Activated T-helper 17 cell treated with anti-CD3 and anti-CD28 coated beads, Interleukin-2, amount 50 U/mL, for 72 hours (primary cell): ENCODE results near the gene TSPAN14. TPM values are rescaled to one million over a fixed set of nuclear protein-coding genes. Genes with fewer than 3 reads are reported as not detected.
"Not testable (repeated sequence)": the region's sequence is repeated elsewhere in the genome, so short reads cannot be mapped to it uniquely, and the experiment has no call there.

Source experiments
- ATAC-seq: fragments of 150-1000 bp; cut with Tn5 transposase; replicated peaks from 2 replicates; pipeline ENCODE4 v1.10.0; 2021; ENCODE audit warnings: mild to moderate bottlenecking, moderate library complexity
- H3K27ac Mint-ChIP-seq: one replicate; pipeline ENCODE4 v1.8.0; 2022; ENCODE audit warnings: mixed read lengths
- H3K27me3 Mint-ChIP-seq: one replicate; pipeline ENCODE4 v1.8.0; 2022; ENCODE audit warnings: mixed read lengths
- H3K36me3 Mint-ChIP-seq: one replicate; pipeline ENCODE4 v1.8.0; 2022; ENCODE audit warnings: low read depth, mild to moderate bottlenecking, mixed read lengths
- H3K4me1 Mint-ChIP-seq: one replicate; pipeline ENCODE4 v1.8.0; 2022; ENCODE audit warnings: mixed read lengths
- H3K4me3 Mint-ChIP-seq: one replicate; pipeline ENCODE4 v1.8.0; 2022; ENCODE audit warnings: mild to moderate bottlenecking, mixed read lengths
- H3K9me3 Mint-ChIP-seq: one replicate; pipeline ENCODE4 v1.8.0; 2022; ENCODE audit warnings: mixed read lengths
- total RNA-seq, 2 donors: library from RNA; stranded (reverse); gene quantifications; one replicate each; pipeline ENCODE4 v1.2.3, GENCODE V29; 2022

TSPAN14 gene
- total RNA-seq, 2 donors from 2014 or later, result 61.9 to 64.5 TPM

DNA sequence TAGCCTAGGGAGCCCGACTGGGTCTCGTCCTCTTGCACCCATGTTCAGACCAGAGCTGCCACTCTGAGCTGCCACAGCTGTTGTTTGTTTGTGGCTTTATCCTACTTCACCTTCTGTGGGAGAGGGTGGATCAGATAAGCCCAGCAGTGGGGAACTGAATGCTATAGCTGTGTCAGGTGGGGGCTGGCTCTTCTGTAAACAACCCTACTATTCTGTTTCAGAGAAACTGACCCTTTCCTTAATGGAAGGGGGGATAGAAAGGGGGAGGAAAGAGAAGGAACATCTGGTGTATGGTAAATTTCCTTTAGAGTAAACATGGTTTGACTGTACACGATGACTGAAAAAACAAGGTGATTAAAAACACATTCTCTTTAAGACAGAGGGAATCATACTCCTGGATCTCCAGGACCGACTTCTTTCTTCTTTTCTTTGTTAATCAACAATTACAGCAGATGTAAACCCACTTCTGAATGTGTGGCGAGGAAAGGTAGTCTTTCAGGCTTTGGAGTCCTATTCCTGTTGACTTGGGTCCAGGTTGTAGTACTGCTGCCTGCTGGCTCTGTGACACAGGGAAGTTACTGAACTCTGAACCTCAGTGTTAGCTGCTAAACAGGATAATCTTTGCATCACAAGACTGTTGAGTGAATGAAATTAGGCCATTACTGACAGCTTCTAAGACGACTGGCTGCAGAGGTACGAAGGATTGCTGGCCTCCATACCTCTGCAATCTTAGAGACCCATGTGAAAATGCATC lies 39.8 kb upstream of the TSPAN14 start:
- no peak for ATAC-seq
- Mint-ChIP-seq H3K4me1 (peaks cover 11% of the 10 kb centered on the region), H3K4me3 (no peak overlapping the region), H3K9me3 (no peaks in the 10 kb centered on the region), H3K27me3 (no peaks in the 10 kb centered on the region), H3K36me3 (no peaks in the 10 kb centered on the region), H3K27ac (no peak overlapping the region)

DNA sequence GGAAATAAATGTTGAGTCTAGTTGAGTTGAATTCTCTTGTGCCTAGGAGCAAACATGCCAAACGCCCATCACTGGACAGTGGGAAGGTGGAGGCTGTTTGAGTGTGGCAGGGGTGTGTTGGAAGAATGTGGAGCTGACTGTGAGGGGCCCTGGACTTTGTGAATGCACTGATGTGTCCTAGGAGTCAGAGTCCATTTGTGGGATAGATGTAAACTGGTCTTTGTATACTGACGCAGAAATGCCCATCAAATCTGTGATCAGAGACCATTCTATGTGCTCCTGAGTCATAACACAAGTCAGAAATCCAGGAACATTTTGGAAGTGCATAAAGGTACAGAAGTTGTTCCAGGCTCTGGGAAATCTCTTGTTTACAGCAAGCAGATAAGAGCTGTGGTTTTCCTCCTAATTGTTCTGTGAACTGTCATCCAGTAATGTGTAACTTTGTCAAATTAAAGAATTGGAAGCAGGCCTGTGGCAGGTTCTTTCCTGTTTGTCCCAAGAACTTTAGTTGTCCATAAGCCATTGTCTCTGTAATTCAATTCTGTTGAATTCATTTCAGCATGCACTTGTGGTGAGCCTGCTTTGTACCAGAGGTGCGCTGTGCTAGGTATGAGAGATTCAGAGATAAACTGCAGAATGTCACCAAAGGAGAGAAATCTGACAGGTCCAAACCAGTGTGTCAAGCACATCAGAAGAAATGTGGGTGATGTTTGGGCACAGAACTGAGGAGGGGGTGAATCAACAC lies 38.2 kb upstream of the TSPAN14 start:
- H3K27ac Mint-ChIP-seq, result no peak overlapping the region
- ATAC-seq, result no peak
- H3K27me3 Mint-ChIP-seq, result no peaks in the 10 kb centered on the region
- no peak overlapping the region for H3K4me3 Mint-ChIP-seq
- no peaks in the 10 kb centered on the region for H3K9me3 Mint-ChIP-seq
- H3K36me3 Mint-ChIP-seq, result no peaks in the 10 kb centered on the region
- H3K4me1 Mint-ChIP-seq, result peaks cover 11% of the 10 kb centered on the region

DNA sequence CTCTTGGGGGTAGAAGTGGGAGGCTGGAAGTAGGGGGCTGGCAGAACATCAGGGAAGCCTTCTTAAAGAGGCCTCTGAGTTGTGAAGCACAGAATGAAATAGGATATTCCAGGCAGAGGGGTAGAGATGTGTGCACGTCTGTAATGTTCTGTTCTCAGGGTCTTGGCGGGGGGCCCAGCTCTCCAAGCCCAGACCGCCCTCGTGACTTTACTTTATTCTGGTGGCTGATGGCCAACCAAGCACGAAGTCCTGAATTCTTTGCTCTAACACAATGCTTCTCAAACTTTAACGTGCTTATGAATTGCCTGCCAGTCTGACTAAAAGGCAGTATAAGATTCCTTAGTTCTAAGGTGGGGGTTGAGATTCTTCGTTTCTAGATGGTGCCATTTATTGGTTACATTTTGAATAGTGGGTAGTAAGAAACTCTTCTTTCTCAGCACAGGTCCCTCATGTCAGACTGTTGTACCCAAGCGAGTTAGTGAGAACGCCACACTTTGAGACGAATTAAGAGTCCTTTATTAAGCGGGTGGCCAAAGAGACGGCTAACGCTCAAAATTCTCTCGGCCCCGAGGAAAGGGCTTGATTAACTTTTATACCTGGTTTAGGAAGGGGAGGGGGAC lies 37.5 kb upstream of the TSPAN14 start:
- Mint-ChIP-seq H3K4me3 (no peak overlapping the region), H3K9me3 (no peaks in the 10 kb centered on the region), H3K27me3 (no peaks in the 10 kb centered on the region), H3K36me3 (no peaks in the 10 kb centered on the region), H3K4me1 (peaks cover 11% of the 10 kb centered on the region), H3K27ac (no peak overlapping the region)
- no peak for ATAC-seq

DNA sequence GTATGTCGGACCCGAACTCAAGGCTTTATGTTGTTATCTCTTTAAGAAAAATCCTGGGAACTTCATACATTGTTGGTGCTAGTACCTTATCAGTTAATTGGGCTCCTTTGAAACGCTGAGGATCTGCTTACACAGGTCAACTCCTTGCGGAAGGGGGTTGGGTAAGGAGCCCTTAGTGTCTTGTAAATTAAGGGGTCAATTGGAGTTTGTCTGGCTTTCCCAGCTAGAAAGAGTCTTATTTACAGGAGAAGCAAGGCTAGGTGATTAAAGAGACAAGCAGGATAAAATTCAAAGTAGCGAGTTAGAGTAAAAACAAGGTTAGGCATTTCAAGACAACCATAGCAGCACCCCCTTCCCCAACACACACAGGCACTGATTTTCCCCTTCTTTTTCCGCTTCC lies 36.9 kb upstream of the TSPAN14 start:
- H3K27me3 Mint-ChIP-seq, H3K4me3 Mint-ChIP-seq, H3K9me3 Mint-ChIP-seq, H3K36me3 Mint-ChIP-seq, ATAC-seq, H3K27ac Mint-ChIP-seq: not testable (repeated sequence)
- H3K4me1 Mint-ChIP-seq, result peaks cover 10% of the 10 kb centered on the region

DNA sequence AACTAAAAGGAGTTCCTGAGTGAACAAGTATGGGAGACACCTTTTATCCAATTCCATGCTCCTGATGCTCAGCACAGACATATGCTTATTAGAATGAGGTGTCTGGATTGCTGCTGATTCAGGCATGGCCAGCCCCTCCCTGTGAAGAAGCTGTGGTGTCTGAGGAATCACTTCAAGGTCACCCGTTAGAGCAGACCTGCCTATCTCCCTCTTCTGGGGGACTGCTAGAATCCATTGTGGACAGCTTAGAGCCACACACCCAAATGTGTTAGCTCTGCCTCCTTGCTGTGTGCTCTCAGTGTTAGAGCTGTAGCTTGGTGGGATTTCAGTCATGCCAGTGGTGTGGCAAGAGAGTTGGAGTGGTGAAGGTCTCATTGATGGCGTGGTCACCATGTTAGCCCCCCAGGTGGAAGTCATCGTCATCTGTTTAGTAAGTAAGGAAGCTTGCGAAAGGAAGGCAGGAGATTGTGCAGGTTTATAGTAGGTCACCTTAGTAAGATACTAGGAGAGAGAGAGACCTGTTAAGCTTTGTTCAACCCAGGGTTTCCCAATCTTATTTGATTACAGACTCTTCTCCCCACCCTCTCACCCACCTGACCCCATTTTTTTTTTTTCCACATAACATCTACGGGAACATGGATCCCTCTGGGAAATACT lies 32.9 kb upstream of the TSPAN14 start:
- Mint-ChIP-seq H3K4me1 (no peaks in the 10 kb centered on the region), H3K27ac (no peak overlapping the region), H3K9me3 (no peaks in the 10 kb centered on the region), H3K36me3 (no peaks in the 10 kb centered on the region), H3K4me3 (no peak overlapping the region), H3K27me3 (no peaks in the 10 kb centered on the region)
- ATAC-seq, result no peak

DNA sequence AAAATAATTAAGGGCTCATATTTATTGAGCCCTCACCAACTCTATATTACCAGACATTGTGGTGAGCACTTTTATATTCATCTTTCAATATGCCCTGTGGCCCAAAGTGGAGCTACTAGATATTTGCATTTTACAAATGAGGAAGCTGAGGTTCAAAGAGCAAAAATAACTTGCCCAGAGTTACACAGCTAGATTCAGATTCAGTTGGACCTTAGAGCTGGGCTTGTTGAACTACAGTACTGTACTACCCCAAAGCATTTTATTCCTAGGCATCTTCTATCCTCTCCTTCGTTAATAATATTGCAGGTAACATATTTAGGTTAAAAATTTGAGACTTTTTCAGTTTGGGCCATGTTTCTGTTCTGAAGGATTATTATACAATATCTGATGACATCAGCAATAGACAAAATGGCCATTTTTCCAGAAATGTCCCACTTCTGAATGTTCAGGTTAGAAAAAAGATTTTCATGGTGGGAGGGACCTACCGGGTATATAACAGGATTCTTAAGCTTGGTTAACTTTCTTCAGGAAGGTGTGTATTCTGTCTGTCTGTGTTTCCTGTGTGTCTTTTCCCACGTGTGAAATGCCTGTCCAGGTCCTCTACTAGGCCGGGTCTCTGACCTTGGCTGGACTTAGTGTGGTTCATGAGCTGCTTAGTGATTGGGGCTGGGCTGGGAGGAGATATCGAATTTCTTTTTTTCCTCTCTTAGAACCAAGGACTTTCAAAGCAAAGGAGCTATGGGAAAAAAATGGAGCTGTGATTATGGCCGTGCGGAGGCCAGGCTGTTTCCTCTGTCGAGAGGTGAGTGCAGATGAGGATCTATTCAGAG lies 32.2 kb upstream of the TSPAN14 start:
- Mint-ChIP-seq H3K4me3 (no peak overlapping the region), H3K27ac (no peak overlapping the region), H3K9me3 (no peaks in the 10 kb centered on the region), H3K27me3 (no peaks in the 10 kb centered on the region), H3K4me1 (no peaks in the 10 kb centered on the region), H3K36me3 (no peaks in the 10 kb centered on the region)
- ATAC-seq, result no peak

DNA sequence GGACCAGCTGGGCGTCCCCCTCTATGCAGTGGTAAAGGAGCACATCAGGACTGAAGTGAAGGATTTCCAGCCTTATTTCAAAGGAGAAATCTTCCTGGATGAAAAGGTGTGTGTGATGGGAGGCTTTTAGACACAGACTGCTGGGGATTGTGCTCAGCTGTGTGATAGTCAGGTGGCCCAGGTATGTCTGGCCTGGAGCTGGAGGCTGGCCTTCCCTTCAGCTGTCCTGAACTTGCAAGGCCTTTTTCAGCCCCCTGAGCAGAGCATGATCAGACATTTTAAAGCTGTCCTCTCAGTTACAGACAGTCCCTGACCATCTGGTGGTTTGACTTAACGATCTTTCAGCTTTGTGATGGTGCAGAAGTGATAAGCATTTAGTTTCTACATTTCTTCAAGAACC lies 28.2 kb upstream of the TSPAN14 start:
- Mint-ChIP-seq H3K36me3 (no peaks in the 10 kb centered on the region), H3K27ac (no peak overlapping the region)

DNA sequence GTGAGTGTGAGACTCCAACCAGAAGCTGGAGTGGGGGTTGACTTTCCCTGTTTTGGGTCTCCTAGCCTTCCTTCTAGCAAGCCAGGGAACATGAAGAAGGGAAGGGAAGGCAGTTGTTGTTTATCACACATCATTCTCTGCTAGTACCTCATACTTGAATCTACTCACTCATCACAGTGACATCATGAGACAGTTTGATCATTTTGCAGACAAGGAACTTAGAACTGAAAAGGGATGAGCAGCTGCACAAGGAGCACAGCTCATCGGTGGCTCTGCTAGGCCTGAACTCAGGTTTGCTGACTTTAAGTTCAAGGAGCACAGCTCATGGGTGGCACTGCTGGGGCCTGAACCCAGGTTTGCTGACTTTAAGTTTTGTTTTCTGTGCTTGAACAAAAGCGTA lies 26.6 kb upstream of the TSPAN14 start:
- H3K27me3 Mint-ChIP-seq, result no peaks in the 10 kb centered on the region
- H3K36me3 Mint-ChIP-seq, result no peaks in the 10 kb centered on the region
- peak overlapping the region; percentile 61 for H3K27ac Mint-ChIP-seq
- H3K4me1 Mint-ChIP-seq, result no peaks in the 10 kb centered on the region
- no peak for ATAC-seq
- H3K4me3 Mint-ChIP-seq, result no peak overlapping the region
- no peaks in the 10 kb centered on the region for H3K9me3 Mint-ChIP-seq

More for the DNA sequence above, 28.2 kb upstream of the TSPAN14 start:
- Mint-ChIP-seq H3K27me3 (no peaks in the 10 kb centered on the region), H3K4me3 (no peak overlapping the region), H3K4me1 (no peaks in the 10 kb centered on the region), H3K9me3 (no peaks in the 10 kb centered on the region)
- no peak for ATAC-seq

DNA sequence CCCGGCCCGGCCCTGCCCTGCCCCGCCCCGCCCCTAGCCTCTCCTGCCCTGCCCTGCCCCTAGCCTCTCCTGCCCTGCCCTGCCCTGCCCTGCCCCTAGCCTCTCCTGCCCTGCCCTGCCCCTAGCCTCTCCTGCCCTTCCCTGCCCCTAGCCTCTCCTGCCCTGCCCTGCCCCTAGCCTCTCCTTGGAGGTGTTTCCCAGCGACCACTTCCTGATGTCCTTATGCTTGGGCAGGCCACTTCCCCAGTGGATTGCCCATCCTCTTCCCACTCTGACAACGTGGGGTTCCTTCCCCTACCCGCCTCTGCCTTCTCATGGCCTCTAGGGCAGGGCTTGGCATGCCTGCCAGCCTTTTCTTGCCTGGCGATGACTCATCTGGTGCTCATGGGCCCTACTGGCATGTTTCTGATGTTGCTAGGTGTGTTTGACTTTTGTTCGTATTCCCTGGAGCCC lies 24.6 kb upstream of the TSPAN14 start:
- no peaks in the 10 kb centered on the region for H3K9me3 Mint-ChIP-seq
- H3K27me3 Mint-ChIP-seq, result no peaks in the 10 kb centered on the region
- H3K27ac Mint-ChIP-seq, result peak overlapping the region; percentile 6
- H3K4me3 Mint-ChIP-seq, result no peak overlapping the region
- ATAC-seq, result peak; percentile 21
- H3K4me1 Mint-ChIP-seq, result no peaks in the 10 kb centered on the region
- no peaks in the 10 kb centered on the region for H3K36me3 Mint-ChIP-seq

DNA sequence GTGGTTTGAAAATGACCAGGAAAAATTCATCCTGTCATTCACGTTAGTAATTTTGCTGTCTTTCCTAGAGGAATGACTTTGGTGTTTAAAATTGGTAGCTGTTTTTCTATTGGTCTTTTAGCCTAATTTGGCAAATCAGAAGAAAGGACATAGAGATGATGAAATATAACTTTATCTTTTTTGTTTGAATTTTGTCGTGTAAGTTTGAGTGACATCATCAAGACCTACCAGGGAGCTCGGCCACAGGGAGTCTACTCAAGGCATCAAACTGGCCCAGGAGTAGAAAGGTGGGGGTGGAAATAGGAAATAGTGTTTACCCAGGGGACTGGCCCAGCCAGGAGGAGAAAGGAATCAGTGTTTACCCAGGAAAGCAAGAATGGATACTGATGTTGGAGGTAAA lies 21.0 kb upstream of the TSPAN14 start:
- Mint-ChIP-seq H3K4me3 (no peak overlapping the region), H3K27ac (peak overlapping the region; percentile 18), H3K4me1 (no peaks in the 10 kb centered on the region), H3K27me3 (peaks cover 4% of the 10 kb centered on the region), H3K36me3 (no peaks in the 10 kb centered on the region), H3K9me3 (no peaks in the 10 kb centered on the region)
- ATAC-seq, result no peak

DNA sequence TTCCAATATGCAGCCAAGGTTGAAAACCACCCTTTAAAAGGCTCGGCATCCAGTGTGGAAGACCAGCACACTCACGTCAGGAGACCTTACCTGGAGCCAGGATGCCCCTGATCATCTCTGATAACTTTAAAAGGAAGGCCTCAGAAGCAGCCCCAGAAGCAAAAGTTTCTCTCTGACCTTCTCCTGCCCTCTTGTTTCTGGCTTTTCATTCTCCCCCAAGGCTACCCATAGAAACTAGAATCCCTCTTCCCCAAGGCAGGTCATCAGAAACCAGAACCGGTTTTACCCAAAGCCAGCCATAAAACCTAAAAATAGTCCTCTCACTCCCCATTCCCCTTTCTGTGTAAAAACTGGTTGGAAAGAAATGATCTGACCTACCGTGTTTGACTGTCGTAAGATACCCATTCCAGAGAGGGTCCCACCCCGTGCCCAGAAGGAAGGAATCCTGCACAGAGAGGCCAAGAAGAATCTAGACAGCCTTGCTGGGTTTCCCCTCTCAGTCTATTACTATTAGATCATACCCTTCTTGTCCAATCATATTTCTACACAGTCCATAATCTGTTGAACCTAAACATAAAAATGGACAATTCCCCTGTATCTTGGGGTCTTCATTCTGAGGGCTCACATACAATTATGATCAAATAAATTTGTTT lies 17.5 kb upstream of the TSPAN14 start:
- no peaks in the 10 kb centered on the region for H3K4me1 Mint-ChIP-seq
- H3K9me3 Mint-ChIP-seq, result no peaks in the 10 kb centered on the region
- H3K27me3 Mint-ChIP-seq, result peaks cover 4% of the 10 kb centered on the region
- no peak overlapping the region for H3K27ac Mint-ChIP-seq
- ATAC-seq, result no peak
- no peaks in the 10 kb centered on the region for H3K36me3 Mint-ChIP-seq
- H3K4me3 Mint-ChIP-seq, result no peak overlapping the region

DNA sequence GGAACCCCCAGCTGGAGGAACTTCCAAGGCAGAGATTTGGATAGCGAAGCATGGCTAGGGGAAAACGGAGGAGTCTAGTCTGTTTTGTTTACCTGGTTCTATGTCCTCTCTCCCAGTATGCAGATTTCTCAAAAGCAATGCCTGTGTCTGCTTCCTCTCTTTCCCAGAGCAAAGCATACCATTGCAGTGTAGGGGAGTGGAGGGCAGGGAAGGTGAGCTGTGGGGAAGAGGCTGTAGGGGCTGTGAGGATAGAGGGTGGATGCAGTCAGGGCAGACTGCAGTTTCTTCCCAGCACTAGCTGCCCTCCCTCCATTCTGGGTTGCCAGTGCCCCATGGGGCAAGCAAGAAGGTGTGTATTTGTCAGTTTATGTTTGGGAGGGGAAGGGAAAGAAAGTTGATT lies 16.9 kb upstream of the TSPAN14 start:
- Mint-ChIP-seq H3K27me3 (peaks cover 4% of the 10 kb centered on the region), H3K27ac (no peak overlapping the region), H3K4me1 (no peaks in the 10 kb centered on the region), H3K36me3 (no peaks in the 10 kb centered on the region), H3K9me3 (no peaks in the 10 kb centered on the region), H3K4me3 (no peak overlapping the region)
- ATAC-seq, result no peak

DNA sequence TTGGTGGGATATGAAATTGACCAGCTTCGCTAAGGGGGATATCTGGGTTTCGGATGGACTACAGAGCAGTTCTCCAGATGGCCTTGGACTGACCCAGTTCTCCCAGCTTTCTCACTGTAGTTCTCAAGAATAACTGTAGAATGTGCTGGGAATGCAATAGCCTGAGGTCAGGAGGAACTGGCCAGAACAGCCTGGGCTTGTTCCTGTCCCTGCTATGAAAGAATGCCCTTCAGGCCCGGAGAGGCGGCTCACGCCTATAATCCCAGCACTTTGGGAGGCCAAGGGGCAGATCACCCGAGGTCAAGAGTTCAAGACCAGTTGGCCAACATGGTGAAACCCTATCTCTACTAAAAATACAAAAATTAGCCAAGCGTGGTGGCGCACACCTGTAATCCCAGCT lies 12.3 kb upstream of the TSPAN14 start:
- Mint-ChIP-seq H3K27me3 (peaks cover 4% of the 10 kb centered on the region), H3K36me3 (no peaks in the 10 kb centered on the region), H3K4me3 (no peak overlapping the region), H3K4me1 (peaks cover 23% of the 10 kb centered on the region), H3K9me3 (no peaks in the 10 kb centered on the region), H3K27ac (no peak overlapping the region)
- ATAC-seq, result no peak
